ENCODE results near the gene MLIP.

DNA sequence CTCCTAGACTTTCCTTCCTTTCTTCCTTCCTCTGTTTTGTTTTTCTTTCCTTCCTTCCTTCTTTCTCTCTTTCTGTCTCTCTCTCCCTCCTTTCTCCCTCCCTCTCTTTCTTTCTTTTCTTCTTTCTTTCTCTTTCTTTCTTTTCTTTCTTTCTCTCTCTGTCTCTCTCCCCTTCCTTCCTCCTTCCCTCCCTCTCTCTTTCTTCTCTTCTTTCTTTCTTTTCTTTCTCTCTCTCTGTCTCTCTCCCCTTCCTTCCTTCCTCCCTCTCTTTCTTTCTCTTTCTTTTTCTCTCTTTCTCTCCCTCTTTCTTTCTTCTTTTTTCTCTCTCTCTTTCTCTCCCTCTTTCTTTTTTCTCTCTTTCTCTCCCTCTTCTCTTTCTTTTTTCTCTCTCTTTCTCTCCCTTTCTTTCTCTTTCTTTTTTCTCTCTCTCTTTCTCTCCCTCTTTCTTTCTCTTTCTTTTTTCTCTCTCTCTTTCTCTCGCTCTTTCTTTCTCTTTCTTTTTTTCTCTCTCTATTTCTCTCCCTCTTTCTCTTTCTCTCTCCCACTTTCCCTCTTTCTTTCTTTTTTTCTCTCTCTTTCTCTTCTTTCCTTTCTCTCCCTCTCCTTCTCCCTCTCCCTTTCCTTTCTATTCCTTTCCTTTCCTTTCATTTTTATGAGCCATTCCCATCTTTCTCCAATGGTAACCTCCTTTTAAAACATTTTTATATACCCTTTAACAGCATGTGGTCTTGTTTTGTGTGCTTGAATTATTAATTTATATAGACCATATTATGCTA is 199.3 kb downstream of the MLIP start:
- TF ChIP-seq YY1 (IDR thresholded peaks at IDR 0.05; ENCODE audit: insufficient read depth, insufficient read length) (no peak), ZNF274 (IDR thresholded peaks at IDR 0.05; ENCODE audit: low read depth, low read length) (no peak)
